Activated CD8-positive, alpha-beta memory T cell treated with anti-CD3 and anti-CD28 coated beads for 48 hours (primary cell): ENCODE measurements around the gene HCFC1R1.
"Not testable (repeated sequence)": the region's sequence is repeated elsewhere in the genome, so short reads cannot be mapped to it uniquely, and the experiment has no call there.

Experiments used
- DNase-seq, 3 experiments: peaks; one replicate each; pipeline ENCODE4 v3.0.0-alpha.2; 2020; ENCODE audit warnings: low read depth in 2 of 3, low spot score in 2 of 3

HCFC1R1 gene, protein sequence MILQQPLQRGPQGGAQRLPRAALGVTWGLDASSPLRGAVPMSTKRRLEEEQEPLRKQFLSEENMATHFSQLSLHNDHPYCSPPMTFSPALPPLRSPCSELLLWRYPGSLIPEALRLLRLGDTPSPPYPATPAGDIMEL

GRCh38 chr16:3023669-3024478 lies at the start of gene HCFC1R1, which contains the start of gene THOC6:
HCFC1R1 (minus strand) TSS chr16:3023942; CDS start chr16:3023941, 1 bp downstream.
THOC6 (plus strand) TSS chr16:3024035; CDS start chr16:3024327, 292 bp downstream.
- peak; percentile 85 to 91 (median 86) for DNase-seq

- DNase-seq: no peak
Measured at GRCh38 chr16:3073448-3073847, 49.7 kb upstream of the HCFC1R1 start.

GRCh38 chr16:3072576-3073263 lies 49.0 kb upstream of the HCFC1R1 start:
- not testable (repeated sequence) for DNase-seq

DNA sequence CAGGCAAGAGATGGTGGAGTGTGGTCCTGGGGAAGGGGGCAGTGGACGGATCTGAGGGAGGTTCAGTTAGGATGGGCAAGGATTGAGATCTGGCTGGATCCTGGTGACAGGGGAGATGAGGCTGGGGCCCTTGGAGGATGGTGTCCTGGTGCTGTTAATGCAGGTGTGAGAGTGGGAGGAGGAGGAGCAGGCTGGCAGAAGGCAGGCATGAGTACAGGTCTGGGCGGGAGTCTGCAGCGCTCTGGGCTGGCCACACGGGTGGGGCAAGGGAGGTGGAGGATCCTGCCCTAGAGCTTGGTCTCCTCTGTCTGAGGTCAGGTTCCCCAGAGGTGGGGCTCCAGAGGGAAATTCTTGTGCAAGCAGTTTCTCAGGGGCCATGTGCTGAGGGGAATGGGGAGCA lies 48.4 kb upstream of the HCFC1R1 start:
- not testable (repeated sequence) for DNase-seq

DNA sequence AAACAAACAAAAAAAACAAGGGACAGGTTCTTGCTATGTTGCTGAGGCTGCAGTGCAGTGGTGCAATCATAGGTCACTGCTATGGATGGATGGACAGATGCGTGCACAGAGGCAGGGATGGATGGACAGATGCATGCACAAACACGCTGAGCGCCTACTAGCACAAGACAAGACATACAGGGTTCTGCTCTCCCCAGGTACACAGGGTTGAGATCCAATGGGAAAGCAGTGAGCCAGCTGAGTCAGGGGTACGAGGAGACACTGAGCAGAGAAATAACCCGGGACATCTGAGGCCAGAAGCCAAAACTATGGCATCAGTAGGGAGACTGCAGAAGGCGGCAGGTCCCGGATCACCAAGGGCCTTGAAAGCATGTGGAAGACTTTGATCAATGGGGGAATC lies 47.9 kb upstream of the HCFC1R1 start:
- no peak for DNase-seq

GRCh38 chr16:3070608-3071111 lies 46.9 kb upstream of the HCFC1R1 start:
- DNase-seq: no peak

DNA sequence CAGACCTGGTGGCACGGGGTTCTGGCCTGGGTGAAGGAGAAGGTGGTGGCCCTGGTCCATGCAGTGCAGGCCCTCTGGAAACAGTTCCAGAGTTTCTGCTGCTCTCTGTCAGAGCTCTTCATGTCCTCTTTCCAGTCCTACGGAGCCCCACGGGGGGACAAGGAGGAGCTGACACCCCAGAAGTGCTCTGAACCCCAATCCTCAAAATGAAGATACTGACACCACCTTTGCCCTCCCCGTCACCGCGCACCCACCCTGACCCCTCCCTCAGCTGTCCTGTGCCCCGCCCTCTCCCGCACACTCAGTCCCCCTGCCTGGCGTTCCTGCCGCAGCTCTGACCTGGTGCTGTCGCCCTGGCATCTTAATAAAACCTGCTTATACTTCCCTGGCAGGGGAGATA lies 45.4 kb upstream of the HCFC1R1 start:
- DNase-seq: not testable (repeated sequence)

DNA sequence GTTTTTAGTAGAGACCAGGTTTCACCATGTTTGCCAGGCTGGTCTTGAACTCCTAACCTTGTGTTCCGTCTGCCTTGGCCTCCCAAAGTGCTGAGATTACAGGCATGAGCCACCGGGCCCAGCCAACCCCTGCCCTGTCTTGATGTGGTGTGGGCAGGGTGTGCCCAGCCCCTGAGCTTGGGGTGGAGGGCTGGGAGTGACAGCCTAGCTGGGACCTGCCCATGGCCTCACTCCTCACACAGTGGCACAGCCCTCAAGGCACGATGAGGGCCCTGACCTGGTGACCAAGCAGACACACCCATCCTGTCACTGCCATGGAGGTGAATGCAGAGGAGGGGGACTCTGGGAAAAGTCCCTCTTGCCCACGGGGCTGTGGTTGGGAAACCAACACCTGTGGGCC lies 44.7 kb upstream of the HCFC1R1 start:
- no peak for DNase-seq

DNA sequence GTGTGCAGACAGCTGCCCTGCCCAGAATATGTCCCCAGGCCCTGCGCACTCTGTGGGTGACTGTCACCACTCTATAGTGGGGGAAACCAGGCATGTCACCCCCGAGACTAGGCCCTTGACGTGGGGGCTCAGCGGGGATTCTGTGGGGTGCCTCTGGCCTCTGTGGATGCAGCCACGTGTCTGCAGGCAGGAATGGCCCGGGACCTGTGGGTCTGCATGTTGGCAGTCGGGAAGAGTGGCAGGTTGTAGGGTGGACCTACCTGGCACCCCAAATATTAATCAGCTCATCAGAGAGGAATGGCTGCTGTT lies 42.7 kb upstream of the HCFC1R1 start:
- no peak for DNase-seq

- no peak for DNase-seq
Measured at GRCh38 chr16:3065742-3066439, 42.1 kb upstream of the HCFC1R1 start.

- peak in 1 of 3 experiments; percentile 59 for DNase-seq
Measured at GRCh38 chr16:3065069-3065741, 41.5 kb upstream of the HCFC1R1 start, which contains the start of gene IL32. IL32 (plus strand) TSS chr16:3065640; CDS start chr16:3065812, 172 bp downstream.

GRCh38 chr16:3063625-3064386 lies 40.1 kb upstream of the HCFC1R1 start:
- DNase-seq: no peak

GRCh38 chr16:3062553-3062952 lies 38.8 kb upstream of the HCFC1R1 start:
- DNase-seq: no peak

DNA sequence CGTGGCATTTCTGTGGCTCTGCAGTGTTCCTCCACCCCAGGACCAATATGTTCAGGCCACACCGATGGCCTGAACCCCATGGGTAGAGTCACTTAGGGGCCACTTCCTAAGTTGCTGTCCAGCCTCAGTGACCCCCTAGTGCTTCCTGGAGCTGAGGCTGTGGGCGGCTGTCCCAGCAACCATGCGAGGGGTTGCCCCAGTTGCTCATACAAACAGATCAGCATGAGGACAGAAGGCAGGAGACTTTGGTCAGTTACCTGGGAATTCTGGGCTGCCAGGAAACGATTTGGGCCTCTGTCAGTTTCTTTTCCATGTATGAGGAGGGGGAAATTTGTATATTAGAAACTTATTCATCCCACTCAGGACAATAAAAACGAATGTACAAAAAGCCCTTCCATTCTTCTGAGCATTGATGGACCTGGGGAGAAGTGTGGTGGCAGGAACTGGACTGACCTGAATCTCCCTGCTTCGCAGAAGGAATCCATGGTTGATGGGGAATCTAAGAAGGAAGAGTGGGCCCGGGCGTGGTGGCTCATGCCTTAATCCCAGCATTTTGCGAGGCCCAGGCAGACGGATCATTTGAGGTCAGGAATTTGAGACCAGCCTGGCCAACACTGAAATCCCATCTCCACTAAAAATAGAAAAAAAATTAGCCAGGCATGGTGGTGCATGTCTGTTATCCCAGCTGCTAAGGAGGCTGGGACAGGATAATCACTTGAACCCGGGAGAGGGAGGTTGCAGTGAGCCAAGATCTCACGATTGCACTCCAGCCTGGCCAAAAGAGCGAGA lies 36.8 kb upstream of the HCFC1R1 start:
- no peak for DNase-seq

DNA sequence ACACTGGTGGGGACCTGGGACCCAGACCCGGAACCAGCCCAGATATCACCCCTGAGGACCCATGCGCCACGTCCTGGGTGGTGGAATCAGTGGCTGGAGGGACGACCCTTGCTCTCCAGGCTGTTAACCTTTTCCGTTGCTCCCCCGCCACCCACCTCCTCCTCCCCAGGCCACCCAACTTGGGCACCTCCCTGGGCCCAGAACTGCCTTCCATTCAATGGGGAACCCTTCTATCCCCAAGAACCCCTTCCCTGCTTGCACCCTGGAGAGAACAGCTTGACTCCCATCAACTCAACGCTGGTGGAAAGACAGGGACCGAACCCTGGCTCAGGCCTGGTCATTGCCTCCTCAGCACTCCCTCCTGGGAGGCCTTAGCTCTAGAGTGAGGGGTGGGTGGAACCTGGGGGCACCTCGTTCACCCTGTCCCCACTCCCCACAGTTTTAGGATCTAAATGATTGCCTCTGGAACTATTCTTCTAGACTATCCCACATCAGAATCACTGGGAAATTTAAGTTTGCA lies 36.0 kb upstream of the HCFC1R1 start:
- DNase-seq: no peak

DNA sequence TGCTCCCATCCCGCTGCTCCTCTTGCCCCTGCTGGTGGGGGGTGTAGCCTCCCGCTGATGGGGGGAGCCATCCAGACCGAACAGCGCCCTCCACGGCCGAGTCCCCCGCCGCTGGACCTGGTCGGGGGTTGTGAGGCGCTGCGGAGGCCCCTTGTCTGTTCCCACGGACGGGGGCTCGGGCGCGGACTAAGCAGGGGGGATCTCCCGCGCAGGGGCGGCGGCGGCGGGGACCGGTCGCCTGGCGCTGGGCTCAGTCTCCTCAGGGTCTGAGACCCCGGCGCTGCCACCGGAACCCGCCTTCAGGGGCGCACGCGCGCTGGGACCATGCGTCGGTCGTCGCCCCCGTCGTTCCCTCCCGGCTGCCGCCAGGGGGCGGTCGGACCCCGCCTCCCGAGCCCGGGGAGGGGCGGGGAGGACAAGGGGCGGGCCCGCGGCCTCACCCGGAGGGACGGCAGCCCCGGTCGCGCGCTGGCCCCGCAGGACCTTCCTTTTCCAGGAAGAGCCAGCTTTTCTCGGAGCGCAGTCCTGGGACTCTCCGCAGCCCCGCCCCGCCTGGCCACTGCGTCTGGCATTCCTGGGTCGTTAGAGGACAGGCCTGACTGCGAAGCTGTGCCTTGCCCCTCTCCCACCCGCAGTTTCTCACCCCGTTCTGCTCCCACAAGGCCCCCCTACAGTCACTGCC lies 35.4 kb upstream of the HCFC1R1 start:
- DNase-seq: peak; percentile 70 to 88 (median 78)

DNA sequence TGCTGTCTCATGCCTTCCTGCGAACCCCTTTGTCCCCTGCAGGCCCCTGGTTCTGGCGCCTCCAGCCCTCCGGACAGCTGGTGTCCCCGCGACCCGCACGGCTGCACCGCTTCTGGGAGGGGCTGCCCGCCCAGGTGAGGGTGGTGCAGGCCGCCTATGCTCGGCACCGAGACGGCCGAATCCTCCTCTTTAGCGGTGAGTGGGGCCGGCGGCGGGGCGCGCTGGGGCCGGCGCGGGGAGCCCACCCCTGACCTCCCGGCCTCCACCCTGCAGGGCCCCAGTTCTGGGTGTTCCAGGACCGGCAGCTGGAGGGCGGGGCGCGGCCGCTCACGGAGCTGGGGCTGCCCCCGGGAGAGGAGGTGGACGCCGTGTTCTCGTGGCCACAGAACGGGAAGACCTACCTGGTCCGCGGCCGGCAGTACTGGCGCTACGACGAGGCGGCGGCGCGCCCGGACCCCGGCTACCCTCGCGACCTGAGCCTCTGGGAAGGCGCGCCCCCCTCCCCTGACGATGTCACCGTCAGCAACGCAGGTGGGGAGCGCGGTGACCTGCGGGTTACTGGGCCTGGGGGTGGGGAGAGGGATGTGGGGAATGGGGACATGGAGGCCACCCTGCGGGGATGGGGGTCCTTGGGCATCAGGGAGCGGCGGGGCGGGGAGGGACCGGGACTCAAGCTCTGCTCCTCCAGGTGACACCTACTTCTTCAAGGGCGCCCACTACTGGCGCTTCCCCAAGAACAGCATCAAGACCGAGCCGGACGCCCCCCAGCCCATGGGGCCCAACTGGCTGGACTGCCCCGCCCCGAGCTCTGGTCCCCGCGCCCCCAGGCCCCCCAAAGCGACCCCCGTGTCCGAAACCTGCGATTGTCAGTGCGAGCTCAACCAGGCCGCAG lies 34.6 kb upstream of the HCFC1R1 start:
- no peak for DNase-seq
